Neuronal stem cell (in vitro differentiated cells): ENCODE data around the gene TADA2B.

ENCODE experiments used
- DNase-seq: peaks from one replicate; pipeline ENCODE4 v3.0.0-alpha.2; 2013; ENCODE audit warnings: low spot score
- H2AFZ ChIP-seq: one replicate; pipeline ENCODE4 v1.6.1; 2013; ENCODE audit warnings: mild to moderate bottlenecking, low read length, inconsistent platforms
- H2AK5ac ChIP-seq: 2 replicates; pipeline ENCODE4 v1.6.1; 2013; ENCODE audit warnings: low read depth, mild to moderate bottlenecking, inconsistent platforms, low read length, moderate library complexity, mixed read lengths
- H2BK120ac ChIP-seq: 2 replicates; pipeline ENCODE4 v1.6.1; 2013; ENCODE audit warnings: low read depth, mild to moderate bottlenecking, inconsistent platforms, low read length, moderate library complexity, mixed read lengths
- H2BK12ac ChIP-seq: one replicate; pipeline ENCODE4 v1.6.1; 2013; ENCODE audit warnings: low read length, inconsistent platforms
- H2BK15ac ChIP-seq: 2 replicates; pipeline ENCODE4 v1.6.1; 2013; ENCODE audit warnings: mild to moderate bottlenecking, low read length, inconsistent platforms, mixed read lengths
- H2BK5ac ChIP-seq: one replicate; pipeline ENCODE4 v1.6.1; 2013; ENCODE audit warnings: inconsistent platforms, mild to moderate bottlenecking, low read length, moderate library complexity
- H3K14ac ChIP-seq: one replicate; pipeline ENCODE4 v1.6.1; 2013; ENCODE audit warnings: low read length, inconsistent platforms
- H3K18ac ChIP-seq: 2 replicates; pipeline ENCODE4 v1.6.1; 2013; ENCODE audit warnings: low read length, inconsistent platforms
- H3K23ac ChIP-seq: 2 replicates; pipeline ENCODE4 v1.6.1; 2013; ENCODE audit warnings: low read depth, mild to moderate bottlenecking, mixed read lengths, low read length, inconsistent platforms; ENCODE audit not compliant: poor library complexity
- H3K27ac ChIP-seq: replicated peaks from 3 replicates; pipeline ENCODE4 v1.5.1; 2013; ENCODE audit warnings: low read length, inconsistent platforms
- H3K27me3 ChIP-seq, 3 experiments: 2 replicates each; pipeline ENCODE4 v1.6.1; 2013; ENCODE audit warnings: low read length in 3 of 3, mild to moderate bottlenecking in 2 of 3, inconsistent platforms in 1 of 3, low read depth in 1 of 3, mixed read lengths in 1 of 3, moderate library complexity in 1 of 3; ENCODE audit not compliant: control insufficient read depth in 3 of 3, insufficient read depth in 3 of 3
- H3K36me3 ChIP-seq, 2 donors: replicated peaks in 1 of 2; 2 replicates each; pipeline ENCODE4 v1.6.1; 2013; ENCODE audit warnings: low read length in 2 of 2; ENCODE audit not compliant: control insufficient read depth in 2 of 2, insufficient read depth in 2 of 2
- H3K4ac ChIP-seq: 2 replicates; pipeline ENCODE4 v1.6.1; 2013; ENCODE audit warnings: inconsistent platforms, mild to moderate bottlenecking, low read length, moderate library complexity
- H3K4me1 ChIP-seq, 2 donors: 1 replicate in 1 of 2; 2 replicates in 1 of 2; pipeline ENCODE4 v1.6.1; 2013; ENCODE audit warnings: low read length in 2 of 2, low read depth in 1 of 2; ENCODE audit not compliant: control insufficient read depth in 2 of 2, insufficient read depth in 1 of 2
- H3K4me2 ChIP-seq: one replicate; pipeline ENCODE4 v1.6.1; 2013; ENCODE audit warnings: mild to moderate bottlenecking, low read length, inconsistent platforms; ENCODE audit not compliant: insufficient read depth, poor library complexity, severe bottlenecking
- H3K4me3 ChIP-seq, 2 donors: 2 replicates each; pipeline ENCODE4 v1.5.1; 2013; ENCODE audit warnings: low read length in 2 of 2, mild to moderate bottlenecking in 2 of 2, inconsistent platforms in 1 of 2, moderate library complexity in 1 of 2
- H3K79me1 ChIP-seq: one replicate; pipeline ENCODE4 v1.6.1; 2013; ENCODE audit warnings: low read depth, mild to moderate bottlenecking, inconsistent platforms, low read length, moderate library complexity
- H3K9ac ChIP-seq: one replicate; pipeline ENCODE4 v1.6.1; 2013; ENCODE audit warnings: mild to moderate bottlenecking, low read depth, low read length, inconsistent platforms; ENCODE audit not compliant: poor library complexity
- H3K9me3 ChIP-seq, 2 donors: replicated peaks in 1 of 2; 2 replicates each; pipeline versions ENCODE3 to v1.6.1; 2013; ENCODE audit warnings: low read length in 2 of 2, mild to moderate bottlenecking in 2 of 2, inconsistent platforms in 1 of 2, low read depth in 1 of 2, mixed read lengths in 1 of 2, moderate library complexity in 1 of 2; ENCODE audit not compliant: control insufficient read depth in 2 of 2, insufficient read depth in 1 of 2
- H4K8ac ChIP-seq: one replicate; pipeline ENCODE4 v1.6.1; 2013; ENCODE audit warnings: low read depth, mild to moderate bottlenecking, inconsistent platforms, low read length, moderate library complexity
- H4K91ac ChIP-seq: one replicate; pipeline ENCODE4 v1.6.1; 2013; ENCODE audit warnings: low read length, low read depth, mild to moderate bottlenecking, inconsistent platforms; ENCODE audit not compliant: poor library complexity
- WGBS, 2 donors: extraction: QIAGEN DNeasy Blood & Tissue Kit; methylation state at CpG; one replicate each; pipeline ENCODE4 v1.1.7; 2013; ENCODE audit warnings: missing lambda C conversion rate in 2 of 2, mixed read lengths in 1 of 2; ENCODE audit not compliant: insufficient read length in 2 of 2, insufficient replicate concordance in 1 of 2; ENCODE audit errors: extremely low coverage in 2 of 2; 5-methylcytosine and 5-hydroxymethylcytosine counted together

Gene TADA2B

DNA sequence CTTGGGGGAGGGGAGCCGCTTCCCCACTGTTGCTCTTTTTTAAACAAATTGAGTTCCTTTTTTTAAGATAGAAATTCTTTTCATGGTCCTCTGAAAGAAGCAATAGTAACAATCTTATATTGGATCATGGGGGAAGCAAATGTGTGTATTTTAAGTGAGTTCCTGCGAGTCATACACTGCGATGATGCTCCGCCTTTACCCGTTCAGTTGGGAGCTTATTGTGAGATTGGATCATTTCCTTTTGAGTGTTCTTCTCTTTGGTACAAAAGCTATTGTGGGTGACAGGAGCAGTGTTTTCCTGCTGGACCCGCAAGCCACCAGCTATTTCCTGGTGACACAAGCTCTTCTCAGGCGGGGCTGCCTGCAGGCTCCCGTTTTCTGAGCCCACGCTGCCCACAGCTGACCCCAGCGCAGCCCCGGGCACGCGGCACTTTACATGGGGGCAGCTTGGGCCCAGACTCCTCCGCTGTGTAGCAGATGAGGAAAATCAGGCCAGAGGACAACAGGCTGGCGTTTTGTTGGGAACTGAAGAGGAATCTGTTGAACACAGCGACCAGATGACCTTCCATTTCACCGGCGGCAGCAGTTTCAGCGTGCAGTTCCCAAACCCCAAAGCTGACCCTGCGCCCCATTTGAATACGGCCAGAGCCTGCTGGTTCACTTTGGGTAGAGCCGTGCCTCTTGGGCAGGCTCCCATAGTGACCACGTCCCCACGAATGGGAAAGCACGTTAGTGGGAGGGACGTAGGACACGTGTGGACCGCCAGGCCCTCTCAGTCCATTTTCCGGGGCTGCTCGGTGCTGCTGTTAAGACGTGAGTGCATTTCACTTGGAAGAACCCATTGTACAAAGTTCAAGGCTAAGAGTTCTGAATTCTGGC is 12.2 kb downstream of the TADA2B start:
- no peaks in the 10 kb centered on the region for H3K4me1 ChIP-seq
- H3K36me3 ChIP-seq: peaks cover 18 to 76% of the 10 kb centered on the region in 2 donors
- H3K27ac ChIP-seq: no peak overlapping the region
- WGBS, 2 donors: no CpG with 5 or more reads among the region's 31 CpGs
- no peak overlapping the region for H3K23ac ChIP-seq
- no peak overlapping the region for H2AFZ ChIP-seq
- H3K4me2 ChIP-seq: no peak overlapping the region
- H3K79me1 ChIP-seq: peaks cover 9% of the 10 kb centered on the region
- no peak for DNase-seq
- no peak overlapping the region for H2BK15ac ChIP-seq
- H3K4ac ChIP-seq: no peak overlapping the region
- no peak overlapping the region for H2BK12ac ChIP-seq
- H2BK120ac ChIP-seq: no peak overlapping the region
- H4K8ac ChIP-seq: no peak overlapping the region
- no peak overlapping the region for H3K9ac ChIP-seq
- no peak overlapping the region for H2AK5ac ChIP-seq
- H3K27me3 ChIP-seq: no peaks in the 10 kb centered on the region
- H3K14ac ChIP-seq: no peak overlapping the region
- H3K18ac ChIP-seq: no peak overlapping the region
- H3K4me3 ChIP-seq: no peak overlapping the region
- H4K91ac ChIP-seq: no peak overlapping the region
- no peak overlapping the region for H2BK5ac ChIP-seq
- H3K9me3 ChIP-seq: peaks cover 0 to 4% of the 10 kb centered on the region in 2 donors

DNA sequence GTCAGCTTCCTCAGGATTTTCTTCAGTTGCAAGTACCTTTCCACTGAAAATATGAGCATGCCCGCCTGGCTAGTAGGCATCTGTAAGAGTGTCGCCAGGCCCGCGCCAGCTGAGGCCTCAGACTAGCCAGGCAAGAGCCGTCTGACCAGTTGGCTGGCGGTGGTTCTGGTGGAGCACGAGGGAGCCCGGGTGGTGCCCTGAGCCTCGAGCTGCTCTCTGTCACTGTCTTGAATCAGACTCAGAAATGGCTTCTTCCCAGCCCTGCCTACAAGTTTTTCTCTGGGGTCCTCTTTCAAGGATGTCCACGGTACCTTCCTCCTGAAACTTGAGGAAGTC is 12.8 kb downstream of the TADA2B start:
- Histone ChIP-seq H3K27me3 (no peaks in the 10 kb centered on the region), H4K91ac (no peak overlapping the region), H3K4me1 (no peaks in the 10 kb centered on the region), H3K18ac (no peak overlapping the region), H3K23ac (no peak overlapping the region), H3K79me1 (peaks cover 9% of the 10 kb centered on the region), H2BK5ac (no peak overlapping the region), H2BK120ac (no peak overlapping the region), H4K8ac (no peak overlapping the region), H2AFZ (no peak overlapping the region), H3K9me3 (peaks cover 0 to 4% of the 10 kb centered on the region in 2 donors), H3K4me3 (no peak overlapping the region), H3K4ac (no peak overlapping the region), H3K4me2 (no peak overlapping the region), H3K14ac (no peak overlapping the region), H2BK15ac (no peak overlapping the region), H3K36me3 (peaks cover 21 to 82% of the 10 kb centered on the region in 2 donors), H2BK12ac (no peak overlapping the region), H2AK5ac (no peak overlapping the region), H3K27ac (no peak overlapping the region), H3K9ac (no peak overlapping the region)
- no peak for DNase-seq
- no CpG with 5 or more reads among the region's 10 CpGs for WGBS, 2 donors

DNA sequence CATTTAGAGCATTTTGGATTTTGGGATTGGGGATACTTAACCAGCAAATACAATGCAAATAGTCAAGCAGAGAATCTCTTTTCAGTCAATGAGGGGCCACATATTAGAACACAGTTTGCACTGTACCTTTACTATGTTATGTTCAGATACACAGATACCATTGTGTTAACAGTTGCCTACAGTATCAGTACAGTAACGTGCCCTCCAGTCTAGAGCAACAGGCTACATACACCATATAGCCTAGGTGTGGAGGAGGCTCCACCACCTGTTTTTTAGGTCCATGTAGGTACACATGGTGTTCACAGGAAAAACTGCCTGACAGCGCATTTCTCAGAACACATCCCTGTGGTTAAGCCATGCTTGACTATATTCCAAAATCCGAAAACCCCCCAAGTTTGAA is 15.6 kb downstream of the TADA2B start:
- H4K8ac ChIP-seq: no peak overlapping the region
- no peaks in the 10 kb centered on the region for H3K79me1 ChIP-seq
- H3K4me3 ChIP-seq: no peak overlapping the region
- H2AK5ac ChIP-seq: no peak overlapping the region
- H3K18ac ChIP-seq: no peak overlapping the region
- H2BK120ac ChIP-seq: no peak overlapping the region
- no peak overlapping the region for H3K27ac ChIP-seq
- H3K23ac ChIP-seq: no peak overlapping the region
- H2AFZ ChIP-seq: no peak overlapping the region
- no CpG with 5 or more reads among the region's 3 CpGs for WGBS, 2 donors
- no peak overlapping the region for H3K9ac ChIP-seq
- DNase-seq: no peak
- H3K36me3 ChIP-seq: peaks cover 33 to 95% of the 10 kb centered on the region in 2 donors
- no peak overlapping the region for H2BK15ac ChIP-seq
- H3K14ac ChIP-seq: no peak overlapping the region
- no peak overlapping the region for H2BK12ac ChIP-seq
- no peaks in the 10 kb centered on the region for H3K27me3 ChIP-seq
- no peak overlapping the region for H3K4ac ChIP-seq
- H2BK5ac ChIP-seq: no peak overlapping the region
- H3K4me1 ChIP-seq: no peaks in the 10 kb centered on the region
- no peak overlapping the region for H3K4me2 ChIP-seq
- peaks cover 0 to 2% of the 10 kb centered on the region in 2 donors for H3K9me3 ChIP-seq
- H4K91ac ChIP-seq: no peak overlapping the region

DNA sequence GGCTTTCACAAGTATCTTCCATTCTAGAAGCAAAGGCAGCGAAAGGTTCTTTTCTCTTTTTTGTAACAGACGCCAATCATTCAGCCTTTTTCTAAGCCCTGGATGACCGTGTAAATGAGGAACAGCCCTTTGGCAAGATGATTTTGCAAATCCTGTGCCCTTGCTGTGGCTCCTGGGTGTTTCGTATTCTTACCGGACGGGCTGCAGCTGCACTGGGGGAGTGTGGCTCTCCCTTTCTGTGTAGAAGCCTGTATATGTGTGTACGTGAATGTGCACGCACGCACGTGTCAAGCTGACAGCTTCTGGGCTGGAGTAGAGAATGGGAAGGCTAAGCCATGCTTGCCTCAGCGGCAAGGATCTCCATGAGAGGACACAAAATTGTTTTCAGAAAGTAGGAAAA is 16.5 kb downstream of the TADA2B start:
- peaks cover 29 to 95% of the 10 kb centered on the region in 2 donors for H3K36me3 ChIP-seq
- H4K91ac ChIP-seq: no peak overlapping the region
- H3K4me3 ChIP-seq: no peak overlapping the region
- no peak overlapping the region for H3K4ac ChIP-seq
- H2AK5ac ChIP-seq: no peak overlapping the region
- H3K4me2 ChIP-seq: no peak overlapping the region
- H2BK120ac ChIP-seq: no peak overlapping the region
- H3K14ac ChIP-seq: no peak overlapping the region
- no peak overlapping the region for H3K18ac ChIP-seq
- DNase-seq: no peak
- no peak overlapping the region for H4K8ac ChIP-seq
- H3K27ac ChIP-seq: no peak overlapping the region
- no peaks in the 10 kb centered on the region for H3K4me1 ChIP-seq
- no peak overlapping the region for H2BK12ac ChIP-seq
- H3K23ac ChIP-seq: no peak overlapping the region
- H3K79me1 ChIP-seq: no peaks in the 10 kb centered on the region
- no peaks in the 10 kb centered on the region for H3K27me3 ChIP-seq
- no peak overlapping the region for H2AFZ ChIP-seq
- no CpG with 5 or more reads among the region's 11 CpGs for WGBS, 2 donors
- H2BK5ac ChIP-seq: no peak overlapping the region
- H2BK15ac ChIP-seq: no peak overlapping the region
- H3K9ac ChIP-seq: no peak overlapping the region
- no peaks in the 10 kb centered on the region for H3K9me3 ChIP-seq
